Measurements from ENCODE around the gene RPE65.

GRCh38 chr1:68383092-68383491 lies 66.7 kb downstream of the RPE65 start:
- TF ChIP-seq CTCF (IDR thresholded peaks at IDR 0.05; ENCODE audit: borderline replicate concordance, extremely low read depth, low read length, poor library complexity, severe bottlenecking) = no peak
- TF ChIP-seq EZH2 (IDR thresholded peaks at IDR 0.05; ENCODE audit: borderline replicate concordance, low read depth, low read length, severe bottlenecking) = no peak

Data from DND-41 (cell line).